Tibial nerve (tissue), 4 donors: ENCODE data around the gene KLK14.

ENCODE experiments used
- EP300 ChIP-seq, 2 donors: sonication (generic); formaldehyde crosslinking; IDR thresholded peaks; one replicate each; pipeline ENCODE4 v1.6.1; 2017; ENCODE audit warnings: antibody characterized with exemption in 2 of 2, mild to moderate bottlenecking in 1 of 2
- POLR2A ChIP-seq, 2 donors: fragments of 450-650 bp; IDR thresholded peaks; one replicate each; pipeline ENCODE4 v1.6.1; 2017; ENCODE audit warnings: antibody characterized with exemption in 2 of 2, mild to moderate bottlenecking in 2 of 2, moderate library complexity in 2 of 2
- TF ChIP-seq, protein P1 (sequence below), 5 experiments: fragments of 200-600 bp in 3 of 5; fragments of 450-650 bp in 2 of 5; sonication (generic) in 3 of 5; IDR thresholded peaks; one replicate each; pipeline ENCODE4 v1.5.1; 2016 to 2019; ENCODE audit warnings: antibody characterized with exemption in 5 of 5, mild to moderate bottlenecking in 3 of 5, moderate library complexity in 2 of 5

DNA sequence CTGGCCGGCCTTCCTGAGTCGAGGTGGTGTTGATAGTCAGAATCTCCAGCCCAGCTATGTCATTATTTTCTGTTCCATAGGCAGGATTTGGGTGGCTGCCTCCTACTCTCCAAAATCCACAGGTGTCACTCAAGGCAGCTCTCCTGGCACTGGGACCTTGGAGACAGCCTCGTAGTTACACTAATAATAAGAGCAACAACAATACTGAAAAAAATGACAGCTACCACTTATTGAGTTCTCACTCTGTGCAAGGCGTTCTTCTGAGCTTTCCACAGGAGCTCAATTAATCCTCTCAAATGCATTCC, 35.7 kb downstream of the KLK14 start:
- TF ChIP-seq, protein P1, sequence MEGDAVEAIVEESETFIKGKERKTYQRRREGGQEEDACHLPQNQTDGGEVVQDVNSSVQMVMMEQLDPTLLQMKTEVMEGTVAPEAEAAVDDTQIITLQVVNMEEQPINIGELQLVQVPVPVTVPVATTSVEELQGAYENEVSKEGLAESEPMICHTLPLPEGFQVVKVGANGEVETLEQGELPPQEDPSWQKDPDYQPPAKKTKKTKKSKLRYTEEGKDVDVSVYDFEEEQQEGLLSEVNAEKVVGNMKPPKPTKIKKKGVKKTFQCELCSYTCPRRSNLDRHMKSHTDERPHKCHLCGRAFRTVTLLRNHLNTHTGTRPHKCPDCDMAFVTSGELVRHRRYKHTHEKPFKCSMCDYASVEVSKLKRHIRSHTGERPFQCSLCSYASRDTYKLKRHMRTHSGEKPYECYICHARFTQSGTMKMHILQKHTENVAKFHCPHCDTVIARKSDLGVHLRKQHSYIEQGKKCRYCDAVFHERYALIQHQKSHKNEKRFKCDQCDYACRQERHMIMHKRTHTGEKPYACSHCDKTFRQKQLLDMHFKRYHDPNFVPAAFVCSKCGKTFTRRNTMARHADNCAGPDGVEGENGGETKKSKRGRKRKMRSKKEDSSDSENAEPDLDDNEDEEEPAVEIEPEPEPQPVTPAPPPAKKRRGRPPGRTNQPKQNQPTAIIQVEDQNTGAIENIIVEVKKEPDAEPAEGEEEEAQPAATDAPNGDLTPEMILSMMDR (IDR thresholded peaks at IDR 0.05), result no peak
- TF ChIP-seq POLR2A (IDR thresholded peaks at IDR 0.05), result no peak
- TF ChIP-seq EP300 (IDR thresholded peaks at IDR 0.05), result no peak
